CD4-positive, alpha-beta T cell treated with Interleukin-6 at 100 ng/mL for 8 hours (primary cell): ENCODE results near the gene A3GALT2.
"Not testable (repeated sequence)": the region's sequence is repeated elsewhere in the genome, so short reads cannot be mapped to it uniquely, and the experiment has no call there.

Source experiments
- DNase-seq: peaks from one replicate; pipeline ENCODE4 v3.0.0-alpha.2; 2020; ENCODE audit warnings: mixed read lengths, low spot score

Gene A3GALT2

GRCh38 chr1:33314416-33314815, 6.5 kb downstream of the A3GALT2 start:
- DNase-seq: no peak

- DNase-seq: no peak
These were observed 8.5 kb downstream of the A3GALT2 start for GRCh38 chr1:33312413-33312749.

- DNase-seq: no peak
These were observed 9.0 kb downstream of the A3GALT2 start for GRCh38 chr1:33311706-33312412.

- no peak for DNase-seq
These were observed 10.2 kb downstream of the A3GALT2 start for GRCh38 chr1:33310702-33311101.

- DNase-seq: not testable (repeated sequence)
These were observed 11.5 kb downstream of the A3GALT2 start for GRCh38 chr1:33309351-33309750.

- no peak for DNase-seq
These were observed 13.4 kb downstream of the A3GALT2 start for GRCh38 chr1:33307494-33307864.

GRCh38 chr1:33306653-33307493, 14.0 kb downstream of the A3GALT2 start:
- no peak for DNase-seq

GRCh38 chr1:33305816-33306652, 14.9 kb downstream of the A3GALT2 start:
- no peak for DNase-seq

GRCh38 chr1:33305016-33305415, 15.9 kb downstream of the A3GALT2 start:
- no peak for DNase-seq

- DNase-seq: no peak
These were observed 18.6 kb downstream of the A3GALT2 start for GRCh38 chr1:33302325-33302724.

- no peak for DNase-seq
These were observed 19.5 kb downstream of the A3GALT2 start for GRCh38 chr1:33301273-33301984.

- no peak for DNase-seq
These were observed 20.2 kb downstream of the A3GALT2 start for GRCh38 chr1:33300673-33301072.

GRCh38 chr1:33299461-33300155, 21.3 kb downstream of the A3GALT2 start:
- no peak for DNase-seq

GRCh38 chr1:33298623-33299277, 22.1 kb downstream of the A3GALT2 start:
- peak; percentile 47 for DNase-seq

GRCh38 chr1:33297911-33298622, 22.8 kb downstream of the A3GALT2 start:
- no peak for DNase-seq

- no peak for DNase-seq
These were observed 24.1 kb downstream of the A3GALT2 start for GRCh38 chr1:33296824-33297223.

GRCh38 chr1:33296082-33296458, 24.8 kb downstream of the A3GALT2 start:
- no peak for DNase-seq

GRCh38 chr1:33295450-33296081, 25.3 kb downstream of the A3GALT2 start:
- peak; percentile 86 for DNase-seq

GRCh38 chr1:33295023-33295422, 25.9 kb downstream of the A3GALT2 start:
- DNase-seq: no peak
